ENCODE results near the gene APBB2.

The APBB2 gene

DNA sequence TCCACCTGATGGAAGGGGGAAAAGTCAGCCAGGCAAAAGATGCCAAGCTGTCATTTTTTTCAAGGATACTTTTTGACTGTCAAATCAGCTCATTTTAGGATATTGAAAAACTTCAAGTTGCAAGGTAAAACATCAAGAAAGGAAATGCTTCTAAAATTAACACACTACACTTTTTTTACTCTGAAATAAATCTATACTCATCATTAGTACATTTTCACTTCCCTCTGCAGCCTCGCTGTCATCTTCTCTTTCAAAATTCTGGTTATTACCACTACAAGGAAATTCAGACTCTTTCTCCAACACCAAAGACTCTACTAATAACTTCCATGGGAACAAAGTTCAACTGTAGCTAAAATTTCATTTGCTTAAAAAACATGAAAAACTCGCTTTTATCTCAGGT lies 41.6 kb downstream of the APBB2 start:
- no peak overlapping the region for H3K4me3 ChIP-seq (ENCODE audit: low read depth, low read length)
- TF ChIP-seq, protein P1, sequence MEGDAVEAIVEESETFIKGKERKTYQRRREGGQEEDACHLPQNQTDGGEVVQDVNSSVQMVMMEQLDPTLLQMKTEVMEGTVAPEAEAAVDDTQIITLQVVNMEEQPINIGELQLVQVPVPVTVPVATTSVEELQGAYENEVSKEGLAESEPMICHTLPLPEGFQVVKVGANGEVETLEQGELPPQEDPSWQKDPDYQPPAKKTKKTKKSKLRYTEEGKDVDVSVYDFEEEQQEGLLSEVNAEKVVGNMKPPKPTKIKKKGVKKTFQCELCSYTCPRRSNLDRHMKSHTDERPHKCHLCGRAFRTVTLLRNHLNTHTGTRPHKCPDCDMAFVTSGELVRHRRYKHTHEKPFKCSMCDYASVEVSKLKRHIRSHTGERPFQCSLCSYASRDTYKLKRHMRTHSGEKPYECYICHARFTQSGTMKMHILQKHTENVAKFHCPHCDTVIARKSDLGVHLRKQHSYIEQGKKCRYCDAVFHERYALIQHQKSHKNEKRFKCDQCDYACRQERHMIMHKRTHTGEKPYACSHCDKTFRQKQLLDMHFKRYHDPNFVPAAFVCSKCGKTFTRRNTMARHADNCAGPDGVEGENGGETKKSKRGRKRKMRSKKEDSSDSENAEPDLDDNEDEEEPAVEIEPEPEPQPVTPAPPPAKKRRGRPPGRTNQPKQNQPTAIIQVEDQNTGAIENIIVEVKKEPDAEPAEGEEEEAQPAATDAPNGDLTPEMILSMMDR (IDR thresholded peaks at IDR 0.05; ENCODE audit: low read depth, low read length) = no peak

DNA sequence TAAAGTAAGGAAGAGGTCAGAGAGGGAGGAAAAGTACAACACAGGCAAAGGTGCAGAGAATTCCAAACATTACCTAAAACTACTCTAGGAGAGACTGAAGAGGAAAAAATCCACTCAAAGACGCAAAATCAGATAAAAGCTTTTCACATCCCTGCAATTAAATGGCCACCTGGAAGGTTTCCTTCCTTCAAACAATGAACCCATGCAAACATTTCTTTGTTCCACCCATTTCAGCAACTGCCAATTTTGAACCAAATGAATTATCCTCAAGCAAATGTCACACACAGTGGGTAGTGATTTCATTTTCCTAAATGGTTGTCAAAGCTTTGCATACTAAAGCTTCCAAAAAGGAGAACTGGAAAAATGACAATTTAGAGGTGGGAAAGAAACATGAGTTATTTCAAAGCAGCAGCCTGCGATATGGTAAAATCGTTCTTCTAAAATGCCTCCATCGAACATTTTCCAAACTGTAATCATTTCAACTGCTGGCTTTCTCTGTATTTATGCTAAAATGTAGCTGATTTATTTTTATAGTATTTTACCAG lies 45.0 kb downstream of the APBB2 start:
- no peak overlapping the region for H3K4me3 ChIP-seq (ENCODE audit: low read depth, low read length)
- TF ChIP-seq, protein P1 (IDR thresholded peaks at IDR 0.05; ENCODE audit: low read depth, low read length) = no peak

DNA sequence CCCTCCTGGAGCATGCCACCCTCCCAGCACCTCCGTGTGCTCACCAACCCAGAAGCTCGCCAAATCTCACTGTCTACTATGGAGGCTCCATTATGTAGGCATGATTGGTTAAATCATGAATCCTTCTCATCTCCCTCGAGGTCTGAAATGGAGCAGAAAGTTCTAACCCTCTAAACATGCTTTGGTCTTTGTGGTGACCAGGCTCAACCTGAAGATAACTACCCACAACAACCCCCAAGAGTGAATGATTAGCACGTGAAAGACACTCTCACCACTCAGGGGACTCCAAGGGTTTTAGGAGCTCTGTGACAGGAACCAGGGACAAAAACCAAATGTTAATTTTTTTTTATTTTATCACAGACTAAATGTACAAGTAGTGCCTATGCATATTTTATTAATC lies 47.2 kb downstream of the APBB2 start:
- H3K4me3 ChIP-seq (ENCODE audit: low read depth, low read length) = no peak overlapping the region
- TF ChIP-seq, protein P1 (IDR thresholded peaks at IDR 0.05; ENCODE audit: low read depth, low read length) = no peak

DNA sequence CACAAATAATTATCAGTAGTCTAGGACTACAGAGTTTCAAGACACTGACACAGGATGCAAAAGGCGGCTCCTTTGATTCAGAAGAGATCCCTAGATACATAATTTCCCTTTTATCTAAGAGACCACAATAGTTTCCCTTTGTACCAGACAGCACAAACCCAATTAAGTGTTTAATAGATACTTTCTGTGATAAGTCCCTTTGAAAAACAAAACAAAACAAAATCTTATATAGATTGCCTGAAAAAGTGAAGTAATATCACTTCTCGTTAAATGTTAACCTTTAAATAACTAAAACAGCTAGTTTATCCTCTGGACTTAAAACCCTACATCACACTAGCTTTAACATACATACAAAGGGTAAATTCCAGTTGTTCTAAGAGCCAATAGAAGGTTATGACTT lies 49.9 kb downstream of the APBB2 start:
- no peak overlapping the region for H3K4me3 ChIP-seq (ENCODE audit: low read depth, low read length)
- TF ChIP-seq, protein P1 (IDR thresholded peaks at IDR 0.05; ENCODE audit: low read depth, low read length) = no peak

DNA sequence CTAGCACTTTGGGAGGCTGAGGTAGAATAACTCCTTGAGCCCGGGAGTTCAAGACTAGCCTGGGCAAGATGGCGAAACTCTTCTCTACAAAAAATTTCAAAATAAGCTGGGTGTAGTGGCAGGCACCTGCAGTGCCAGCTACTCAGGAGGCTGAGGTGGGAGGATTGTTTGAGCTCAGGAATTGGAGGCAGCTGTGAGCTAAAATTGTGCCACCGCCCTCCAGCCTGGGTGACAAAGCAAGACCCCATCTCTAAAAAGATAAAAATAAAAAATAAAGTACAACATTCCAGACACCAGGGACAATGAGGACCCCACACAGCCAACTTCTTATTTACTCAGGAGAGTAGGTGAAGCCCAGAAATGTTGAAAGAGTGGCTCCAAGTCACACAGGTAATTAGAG lies 53.0 kb downstream of the APBB2 start:
- TF ChIP-seq, protein P1 (IDR thresholded peaks at IDR 0.05; ENCODE audit: low read depth, low read length) = no peak
- H3K4me3 ChIP-seq (ENCODE audit: low read depth, low read length) = no peak overlapping the region

DNA sequence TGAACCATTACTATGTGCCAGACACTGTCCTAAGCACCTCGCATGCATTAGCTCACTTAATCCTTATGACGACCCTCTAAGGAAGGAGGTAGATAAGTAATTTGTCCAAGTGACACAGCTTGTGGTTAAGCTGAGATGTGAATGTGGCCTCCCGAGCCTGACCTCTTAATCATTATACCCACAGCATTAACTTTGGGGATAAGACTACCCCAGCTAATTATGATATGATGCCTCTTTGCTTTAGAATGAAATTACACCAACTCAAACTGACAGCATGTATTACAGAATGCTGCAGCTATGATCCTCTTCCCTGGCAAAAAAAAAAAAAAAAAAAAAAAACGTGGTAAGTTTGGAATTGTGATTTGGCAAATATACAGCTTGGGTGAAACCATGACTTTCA lies 53.5 kb downstream of the APBB2 start:
- TF ChIP-seq, protein P1 (IDR thresholded peaks at IDR 0.05; ENCODE audit: low read depth, low read length) = no peak
- no peak overlapping the region for H3K4me3 ChIP-seq (ENCODE audit: low read depth, low read length)

DNA sequence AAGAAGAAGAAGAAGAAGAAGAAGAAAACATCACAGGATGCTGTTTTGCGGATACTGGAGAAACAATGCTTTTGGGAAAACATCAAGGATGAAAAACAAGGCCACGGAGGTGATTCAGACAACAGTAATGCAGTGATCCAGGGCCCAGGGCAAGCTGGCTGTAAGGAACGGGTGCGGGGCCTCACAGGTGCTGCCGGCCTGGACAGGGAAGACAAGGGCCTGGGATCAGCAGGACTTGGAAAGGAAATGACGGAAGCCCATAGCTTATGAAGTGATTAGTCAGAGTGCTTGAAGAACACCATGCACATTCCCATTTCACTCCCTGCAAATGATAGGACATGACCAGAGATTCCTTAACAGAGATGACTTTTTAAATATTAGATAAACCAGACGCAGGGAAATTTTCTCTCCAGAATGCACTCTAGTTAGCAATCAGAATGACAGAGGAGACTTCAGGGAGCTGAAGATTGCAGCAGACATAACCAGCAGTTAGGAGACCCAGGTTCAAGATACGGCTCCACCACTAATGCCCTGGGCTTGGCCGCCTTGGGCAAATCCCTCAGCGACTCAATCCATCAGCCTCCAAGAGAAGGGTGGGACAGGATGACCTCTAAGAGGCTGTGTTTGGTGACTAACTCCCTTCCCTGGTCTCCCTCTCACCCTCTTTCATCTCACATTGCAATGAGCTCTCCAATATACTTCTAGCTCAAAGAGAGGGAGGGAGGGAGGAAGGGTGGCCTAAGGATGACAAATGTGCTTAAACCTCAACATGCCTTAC lies 54.1 kb downstream of the APBB2 start:
- TF ChIP-seq, protein P1 (IDR thresholded peaks at IDR 0.05; ENCODE audit: low read depth, low read length) = no peak
- 0 out of 2 replicates have a peak overlapping the region, but pooled peaks have one; percentile 4 for H3K4me3 ChIP-seq (ENCODE audit: low read depth, low read length)

All from WI38 (cell line).